Stimulated activated CD8-positive, alpha-beta memory T cell treated with anti-CD3 and anti-CD28 coated beads, Interleukin-12 subunit alpha, Interleukin-12 subunit beta, amount 100 ng/mL, for 24 hours (primary cell): Measurements from ENCODE around the gene EML5.

Source experiments
- DNase-seq: peaks from one replicate; pipeline ENCODE4 v3.0.0-alpha.2; 2020; ENCODE audit errors: extremely low read depth

The EML5 gene

DNA sequence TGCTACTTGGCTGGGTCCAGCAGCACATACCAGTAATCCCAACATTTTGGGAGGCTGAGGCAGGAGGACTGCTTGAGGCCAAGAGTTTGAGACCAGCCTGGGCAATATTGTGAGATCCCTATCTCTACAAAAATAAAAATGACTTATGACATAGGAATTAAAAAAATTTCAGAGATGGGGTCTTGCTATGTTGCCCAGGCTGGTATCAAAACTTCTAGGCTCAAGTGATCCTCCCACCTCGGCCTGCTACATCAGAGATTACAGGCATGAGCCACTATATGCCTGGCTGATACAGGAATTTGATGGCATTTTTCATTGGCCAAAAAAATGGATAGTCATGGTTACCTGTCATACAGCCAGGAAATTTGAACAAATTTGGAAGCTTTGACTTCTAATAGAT, 175.3 kb downstream of the EML5 start:
- DNase-seq = no peak

DNA sequence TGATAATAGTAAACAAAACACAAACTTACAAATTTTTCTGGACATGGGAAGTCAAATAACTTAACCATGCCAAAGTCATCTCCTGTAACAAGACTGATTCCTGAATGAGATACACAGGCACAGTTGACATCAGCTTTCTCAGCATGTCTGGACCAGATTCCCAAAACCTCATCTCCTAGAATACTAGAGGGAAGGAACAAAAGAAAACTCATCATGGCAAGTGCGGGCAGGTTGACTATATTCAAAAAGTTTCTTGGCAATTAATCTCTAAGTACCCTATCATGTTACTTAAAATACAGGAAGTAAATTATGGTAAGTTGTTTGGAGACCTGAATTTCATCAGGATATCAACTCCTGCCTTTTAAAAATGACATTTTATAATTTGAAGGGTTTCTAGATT, 176.1 kb downstream of the EML5 start:
- no peak for DNase-seq

DNA sequence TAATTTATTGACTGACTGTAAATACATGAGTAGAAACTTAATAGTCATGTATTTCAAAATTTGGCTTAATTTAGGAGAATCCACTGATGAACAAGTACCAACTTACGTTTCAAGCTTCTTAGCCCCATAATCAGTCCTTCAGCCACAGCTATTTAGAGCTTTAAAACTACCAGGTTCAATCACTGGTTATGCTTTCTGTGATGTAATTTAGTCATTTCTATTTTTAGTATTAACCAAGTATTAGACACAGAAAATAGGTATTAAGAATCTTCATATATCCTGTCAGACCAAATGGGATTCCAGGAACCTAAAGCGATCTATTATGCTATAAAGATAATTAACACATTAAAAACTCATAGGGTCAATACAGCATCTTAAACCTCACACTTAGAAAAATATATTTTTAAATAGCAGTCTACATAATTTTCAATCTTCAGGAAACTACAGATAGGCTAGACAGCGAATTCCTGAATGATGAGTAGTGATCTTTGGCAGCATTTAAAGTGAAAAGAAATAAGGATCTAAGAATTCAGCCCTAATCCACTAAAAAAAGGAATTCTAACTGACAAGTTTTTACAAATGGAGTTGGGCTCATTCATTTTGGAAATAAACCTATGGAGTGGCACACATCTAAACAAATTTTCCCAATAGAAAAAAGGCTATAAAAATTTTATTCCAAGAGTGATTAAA, 178.4 kb downstream of the EML5 start:
- no peak for DNase-seq

DNA sequence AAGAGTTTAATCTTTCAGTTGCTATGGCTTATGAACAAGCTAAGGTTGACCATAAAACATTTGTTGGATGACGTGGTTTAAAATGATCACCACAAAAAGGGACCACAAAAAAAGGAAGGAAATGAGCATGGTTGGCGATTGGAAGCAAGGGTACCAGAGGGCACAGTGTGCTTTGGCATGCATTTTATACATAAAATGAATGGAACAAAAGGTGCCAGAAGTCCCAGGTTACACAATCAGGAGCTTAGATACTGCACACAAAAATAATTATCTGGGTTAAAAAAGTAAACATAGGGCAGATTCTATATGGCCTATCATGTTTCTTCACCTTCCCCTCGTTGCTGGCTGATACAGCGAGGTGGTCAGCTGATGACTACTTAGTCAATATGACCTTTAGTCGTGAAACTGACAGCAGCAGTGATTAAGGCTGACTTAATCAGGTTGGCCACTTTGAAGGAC, 179.2 kb downstream of the EML5 start:
- no peak for DNase-seq

DNA sequence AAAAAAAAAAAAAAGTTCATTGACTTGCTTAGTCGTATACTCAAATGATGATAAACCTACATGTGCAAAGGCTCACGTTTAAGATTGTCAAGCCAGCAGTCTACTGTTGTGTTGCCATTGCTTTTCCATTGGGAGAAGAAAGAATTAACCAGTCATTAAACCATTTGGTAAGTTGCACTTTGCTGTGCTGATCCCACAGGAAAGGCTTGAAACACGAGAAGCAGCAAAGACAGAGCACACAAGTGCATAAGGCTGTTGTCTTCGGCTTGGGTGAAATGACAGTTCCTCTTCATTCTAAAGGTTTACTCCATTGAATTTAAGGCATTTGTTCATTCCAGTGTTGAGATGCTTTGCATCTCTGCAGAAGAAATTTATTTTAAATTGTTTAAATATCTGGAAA, 179.8 kb downstream of the EML5 start:
- DNase-seq = no peak

DNA sequence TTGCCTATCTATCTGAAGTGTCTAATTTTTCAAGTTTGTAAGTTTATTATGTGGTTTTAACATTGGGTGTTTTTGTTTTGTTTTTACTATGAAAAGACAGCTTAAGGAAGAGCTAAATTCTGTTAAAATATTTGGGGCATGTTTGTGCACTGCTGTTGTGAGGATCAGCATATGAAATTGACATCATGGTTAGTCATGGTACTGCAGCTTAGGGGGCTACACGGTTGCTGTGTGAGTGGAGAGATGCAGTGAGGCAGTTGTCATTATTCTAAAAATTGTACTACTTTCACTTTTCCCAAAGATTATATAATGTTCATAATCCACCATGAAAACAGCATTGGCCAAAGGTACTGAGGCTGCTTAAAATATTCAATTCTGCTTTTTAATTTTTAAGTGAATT, 180.9 kb downstream of the EML5 start:
- DNase-seq = no peak

DNA sequence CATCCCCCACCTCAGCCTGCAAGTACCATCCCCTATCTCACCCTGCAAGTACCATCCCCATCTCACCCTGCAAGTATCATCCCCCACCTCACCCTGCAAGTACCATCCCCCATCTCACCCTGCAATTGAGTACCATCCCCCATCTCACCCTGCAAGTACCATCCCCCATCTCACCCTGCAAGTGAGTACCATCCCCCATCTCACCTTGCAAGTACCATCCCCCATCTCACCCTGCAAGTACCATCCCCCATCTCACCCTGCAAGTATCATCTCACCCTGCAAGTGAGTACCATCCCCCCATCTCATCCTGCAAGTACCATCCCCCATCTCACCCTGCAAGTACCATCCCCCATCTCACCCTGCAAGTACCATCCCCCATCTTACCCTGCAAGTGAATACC, 184.9 kb downstream of the EML5 start:
- DNase-seq = no peak

DNA sequence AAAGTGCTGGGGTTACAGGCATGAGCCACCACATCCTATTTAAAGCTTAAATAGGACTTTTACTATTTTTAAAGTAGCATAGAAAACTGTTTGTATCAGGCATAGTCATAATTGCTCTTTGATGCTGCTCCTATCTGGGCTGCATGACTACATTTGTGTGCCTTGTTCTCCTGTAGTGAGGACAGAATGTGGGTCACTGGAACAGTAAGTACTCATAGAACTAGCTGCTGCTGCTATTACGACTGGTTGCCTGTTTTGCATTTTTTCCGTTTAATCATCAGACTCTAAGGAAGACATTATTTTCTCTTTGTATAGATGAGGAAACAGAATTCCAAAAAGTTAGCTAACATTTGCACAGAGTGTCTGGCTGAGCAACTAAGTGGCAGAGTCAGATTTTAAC, 187.2 kb downstream of the EML5 start:
- no peak for DNase-seq

- DNase-seq = no peak
Measured at GRCh38 chr14:88604212-88604611, 188.5 kb downstream of the EML5 start.

- no peak for DNase-seq
Measured at GRCh38 chr14:88599761-88600439, 192.9 kb downstream of the EML5 start.

DNA sequence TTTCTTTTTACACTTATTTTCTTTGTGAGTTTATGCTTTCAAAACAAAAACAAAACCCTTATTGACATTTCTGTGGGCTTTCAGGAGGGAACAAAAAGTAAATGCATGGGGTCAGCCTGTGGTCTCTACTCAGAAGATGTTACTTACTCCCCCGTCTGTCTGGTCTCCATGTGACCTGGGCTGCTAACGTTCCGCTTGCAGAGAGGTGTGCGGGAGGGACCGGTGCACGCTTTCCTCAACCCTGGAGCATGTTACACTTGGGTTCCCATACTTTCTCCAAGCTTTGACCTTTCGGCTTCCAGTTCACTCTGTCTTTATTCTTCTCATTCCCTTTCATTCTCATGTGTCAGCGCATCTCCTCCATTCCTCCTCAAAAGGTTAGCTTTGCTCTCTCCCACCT, 193.4 kb downstream of the EML5 start:
- DNase-seq = no peak

DNA sequence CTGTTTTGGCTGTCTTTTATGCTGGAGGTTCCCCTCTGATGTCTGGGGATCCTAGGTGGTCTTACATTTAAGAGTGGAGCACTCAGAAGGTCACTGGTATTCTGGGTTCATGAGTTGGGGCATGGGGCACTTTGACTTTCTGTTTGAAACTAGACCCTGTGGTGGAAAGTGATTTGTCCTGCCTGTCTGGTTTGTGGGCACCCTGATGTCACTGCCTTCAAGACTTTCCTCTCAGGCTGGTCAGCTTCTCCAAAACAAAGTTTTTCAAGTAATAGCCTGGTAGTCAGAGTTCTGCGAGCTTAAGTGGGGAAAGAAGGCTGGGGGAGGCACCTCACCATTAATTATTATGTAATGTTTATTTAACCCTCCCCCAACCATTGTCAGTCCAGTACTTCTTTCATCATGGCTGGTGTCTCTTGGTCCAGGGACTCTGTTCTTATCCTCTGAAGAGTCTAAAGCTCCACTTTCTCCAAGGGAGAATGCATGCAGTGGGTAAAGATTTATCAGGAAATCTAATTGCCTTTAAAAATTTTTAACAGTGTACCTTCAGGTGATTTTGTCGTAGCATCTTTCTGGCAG, 194.6 kb downstream of the EML5 start:
- DNase-seq = no peak

DNA sequence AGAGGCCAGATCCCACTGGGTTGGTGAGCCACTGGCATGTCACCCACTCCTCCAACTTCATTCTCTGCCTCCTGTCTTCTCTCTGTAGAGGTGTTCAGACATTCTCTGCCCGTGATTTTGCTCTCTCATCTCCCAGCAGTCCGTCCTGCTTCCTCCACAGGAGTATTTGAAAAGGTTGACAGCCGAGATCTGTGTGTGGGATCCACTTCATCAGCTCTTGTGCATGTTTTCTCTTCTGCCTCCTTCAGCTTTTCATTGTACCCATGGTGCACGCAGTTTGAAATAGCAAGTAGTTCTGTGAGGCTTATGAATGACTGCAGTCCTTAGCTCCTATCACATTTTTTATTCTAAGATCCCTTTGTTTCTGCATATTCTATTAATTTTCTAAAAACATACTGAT, 195.2 kb downstream of the EML5 start:
- no peak for DNase-seq

DNA sequence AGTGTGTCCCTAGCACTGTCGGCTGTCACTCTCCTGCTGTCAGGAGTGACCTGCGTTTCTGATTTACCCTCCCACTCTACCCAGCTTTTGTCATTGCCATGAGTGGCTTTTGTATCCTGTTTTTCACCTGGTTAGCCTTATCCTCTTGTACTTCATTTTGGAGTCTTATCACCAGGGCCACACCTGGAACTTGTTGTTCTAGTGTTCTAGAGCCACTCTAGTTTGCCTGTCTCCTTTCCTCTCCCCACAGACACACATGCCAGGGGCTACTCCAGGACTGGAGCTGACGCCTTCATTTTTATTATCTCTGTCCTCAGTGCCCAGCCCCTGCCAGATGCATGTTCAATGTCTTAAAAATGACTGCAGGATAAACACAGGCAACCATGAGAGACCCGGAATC, 195.7 kb downstream of the EML5 start:
- DNase-seq = no peak

GRCh38 chr14:88592031-88592430, 200.7 kb downstream of the EML5 start:
- no peak for DNase-seq

DNA sequence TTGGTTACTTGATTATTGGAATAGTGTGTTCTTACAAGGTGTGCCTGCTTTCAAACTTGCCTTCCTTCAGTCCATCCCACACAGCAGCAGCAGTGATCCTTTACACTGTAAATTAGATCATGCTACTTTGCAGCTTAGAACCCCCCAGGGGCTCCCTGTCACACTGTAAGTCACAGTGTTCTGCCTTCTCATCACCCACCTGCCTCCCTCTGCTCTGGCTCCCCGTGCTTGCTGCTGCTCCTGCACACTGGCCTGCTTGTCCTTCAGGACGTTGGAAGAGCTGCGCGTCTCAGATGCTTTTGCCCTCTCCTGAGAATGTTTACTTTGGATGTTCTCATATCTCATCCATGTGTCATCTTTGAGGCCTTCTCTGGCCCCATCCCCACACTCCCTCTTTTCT, 202.6 kb downstream of the EML5 start:
- no peak for DNase-seq

- no peak for DNase-seq
Measured at GRCh38 chr14:88588081-88588480, 204.7 kb downstream of the EML5 start.

DNA sequence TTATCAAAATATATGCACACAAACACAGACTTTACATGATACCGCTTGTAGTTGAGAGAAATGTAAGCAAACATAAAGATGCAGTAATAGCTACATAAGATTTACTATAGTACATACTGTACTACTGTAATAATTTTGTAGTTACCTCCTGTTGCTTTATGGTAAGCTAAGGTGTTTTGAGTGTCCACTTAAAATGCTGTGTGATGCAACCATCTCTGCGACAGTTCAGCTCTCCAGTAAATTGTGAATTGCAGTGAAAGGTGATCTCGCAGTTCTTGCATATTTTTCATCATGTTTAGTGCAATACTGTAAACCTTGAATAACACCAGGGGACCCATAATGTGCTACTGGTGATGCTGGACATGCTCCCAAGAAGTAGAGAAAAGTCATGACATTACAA, 208.3 kb downstream of the EML5 start:
- no peak for DNase-seq

GRCh38 chr14:88576222-88576621, 216.5 kb downstream of the EML5 start:
- DNase-seq = no peak

DNA sequence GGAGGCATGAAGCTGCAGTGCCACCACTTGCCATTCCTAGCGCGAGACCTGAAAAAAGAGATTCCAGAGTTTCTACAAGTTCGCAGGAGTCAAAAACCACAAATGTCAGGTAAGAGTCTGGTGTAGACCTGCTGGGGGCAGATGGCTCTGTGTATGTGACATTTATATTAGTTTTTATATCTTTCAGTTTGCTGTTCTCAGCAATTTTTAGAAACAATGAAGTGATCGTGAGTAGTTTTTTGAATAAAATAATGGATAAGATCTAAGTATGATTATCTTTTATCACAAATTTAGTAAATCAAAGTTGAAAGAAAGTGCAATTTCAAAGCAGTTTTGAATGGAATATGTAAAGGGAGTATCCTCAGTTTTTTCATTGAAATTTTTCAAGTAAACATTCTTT, 220.6 kb downstream of the EML5 start:
- no peak for DNase-seq

DNA sequence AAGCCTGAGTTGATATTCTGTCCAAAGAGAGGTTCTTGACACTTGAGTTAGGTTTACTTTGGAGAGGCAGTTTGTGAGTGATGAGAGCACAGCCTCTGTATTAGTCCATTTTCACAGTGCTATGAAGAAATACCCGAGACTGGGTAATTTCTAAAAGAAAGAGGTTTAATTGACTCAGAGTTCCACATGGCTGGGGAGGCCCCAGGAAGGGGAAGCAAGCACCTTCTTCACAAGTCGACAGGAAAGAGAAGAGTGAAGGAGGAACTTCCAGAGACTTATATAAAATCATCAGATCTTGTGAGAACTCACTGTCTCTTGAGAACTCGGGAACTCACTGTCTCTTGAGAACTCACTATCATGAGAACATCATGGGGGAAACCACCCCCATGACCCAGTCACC, 224.6 kb downstream of the EML5 start:
- no peak for DNase-seq

DNA sequence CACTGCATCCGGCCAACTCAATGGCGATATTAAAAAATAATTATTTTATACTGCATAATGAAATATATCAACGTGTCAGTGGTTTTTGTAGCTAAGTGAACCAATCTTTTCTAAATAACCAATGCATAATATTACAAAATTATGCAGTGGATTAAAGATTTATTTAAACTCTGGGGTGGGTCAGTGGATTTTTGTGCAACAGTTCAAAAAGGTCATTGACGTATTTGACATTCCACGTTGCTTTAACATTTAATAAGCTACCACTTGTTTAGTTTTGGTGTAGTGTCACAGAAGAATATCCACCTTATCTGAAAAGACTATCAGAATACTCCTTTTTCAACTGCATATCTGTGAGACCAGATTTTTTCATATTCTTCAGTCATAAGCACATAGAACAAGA, 227.3 kb downstream of the EML5 start:
- DNase-seq = no peak

DNA sequence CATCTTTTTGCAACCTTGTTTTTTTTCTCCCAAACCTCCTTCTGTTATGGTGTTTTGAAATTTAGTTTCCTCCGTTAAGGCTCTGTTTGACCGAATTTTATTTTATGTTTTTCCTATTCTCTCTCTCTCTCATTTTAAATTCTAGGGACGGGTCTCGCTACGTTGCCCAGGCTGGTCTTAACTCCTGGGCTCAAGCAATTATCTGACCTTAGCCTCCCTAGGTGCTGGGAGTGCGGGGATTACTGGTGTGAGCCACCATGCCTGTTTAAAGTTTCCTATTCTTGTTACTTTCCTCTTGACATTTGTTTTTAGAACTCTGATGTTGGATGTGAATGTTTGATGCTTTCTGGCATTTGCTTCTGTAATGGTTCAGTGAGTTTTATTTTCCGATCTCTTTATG, 228.9 kb downstream of the EML5 start:
- no peak for DNase-seq
